ENCODE measurements around the gene HDAC4. TPM values are rescaled to one million over a fixed set of nuclear protein-coding genes. Genes with fewer than 3 reads are reported as not detected.

Gene HDAC4
- total and polyA plus RNA-seq, 3 donors from 2014 or later = 29.0 to 67.5 (median 58.7) TPM

GRCh38 chr2:239006622-239007285 lies 394.1 kb downstream of the HDAC4 start:
- Histone ChIP-seq H3K9me3 (no peaks in the 10 kb centered on the region), H3K27me3 (no peaks in the 10 kb centered on the region), H3K4me1 (peaks cover 9% of the 10 kb centered on the region), H3K36me3 (ENCODE audit: low read depth, missing control alignments) (no peaks in the 10 kb centered on the region), H3K4me3 (no peak overlapping the region), H3K27ac (no peak overlapping the region)
- WGBS, 2 donors = 91 to 95% methylated on average over 10 of the region's 10 CpGs
- TF ChIP-seq POLR2A (IDR thresholded peaks at IDR 0.05) = no peak
- TF ChIP-seq, protein P1, sequence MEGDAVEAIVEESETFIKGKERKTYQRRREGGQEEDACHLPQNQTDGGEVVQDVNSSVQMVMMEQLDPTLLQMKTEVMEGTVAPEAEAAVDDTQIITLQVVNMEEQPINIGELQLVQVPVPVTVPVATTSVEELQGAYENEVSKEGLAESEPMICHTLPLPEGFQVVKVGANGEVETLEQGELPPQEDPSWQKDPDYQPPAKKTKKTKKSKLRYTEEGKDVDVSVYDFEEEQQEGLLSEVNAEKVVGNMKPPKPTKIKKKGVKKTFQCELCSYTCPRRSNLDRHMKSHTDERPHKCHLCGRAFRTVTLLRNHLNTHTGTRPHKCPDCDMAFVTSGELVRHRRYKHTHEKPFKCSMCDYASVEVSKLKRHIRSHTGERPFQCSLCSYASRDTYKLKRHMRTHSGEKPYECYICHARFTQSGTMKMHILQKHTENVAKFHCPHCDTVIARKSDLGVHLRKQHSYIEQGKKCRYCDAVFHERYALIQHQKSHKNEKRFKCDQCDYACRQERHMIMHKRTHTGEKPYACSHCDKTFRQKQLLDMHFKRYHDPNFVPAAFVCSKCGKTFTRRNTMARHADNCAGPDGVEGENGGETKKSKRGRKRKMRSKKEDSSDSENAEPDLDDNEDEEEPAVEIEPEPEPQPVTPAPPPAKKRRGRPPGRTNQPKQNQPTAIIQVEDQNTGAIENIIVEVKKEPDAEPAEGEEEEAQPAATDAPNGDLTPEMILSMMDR (IDR thresholded peaks at IDR 0.05) = no peak
- intact Hi-C loops (cut with DNase I; ENCODE audit: low total_unique reads) = no loop called here
- no peak for DNase-seq

- WGBS, 2 donors = 81 to 89% methylated on average over 4 of the region's 4 CpGs
- no peak for DNase-seq
- TF ChIP-seq POLR2A (IDR thresholded peaks at IDR 0.05) = no peak
- TF ChIP-seq, protein P1 (IDR thresholded peaks at IDR 0.05) = no peak
- H3K27me3 ChIP-seq = no peaks in the 10 kb centered on the region
- intact Hi-C loops (cut with DNase I; ENCODE audit: low total_unique reads) = no loop called here
- H3K4me1 ChIP-seq = peaks cover 9% of the 10 kb centered on the region
- H3K4me3 ChIP-seq = no peak overlapping the region
- no peaks in the 10 kb centered on the region for H3K9me3 ChIP-seq
- H3K27ac ChIP-seq = no peak overlapping the region
- H3K36me3 ChIP-seq (ENCODE audit: low read depth, missing control alignments) = no peaks in the 10 kb centered on the region
These were observed 395.2 kb downstream of the HDAC4 start for GRCh38 chr2:239005586-239005985.

DNA sequence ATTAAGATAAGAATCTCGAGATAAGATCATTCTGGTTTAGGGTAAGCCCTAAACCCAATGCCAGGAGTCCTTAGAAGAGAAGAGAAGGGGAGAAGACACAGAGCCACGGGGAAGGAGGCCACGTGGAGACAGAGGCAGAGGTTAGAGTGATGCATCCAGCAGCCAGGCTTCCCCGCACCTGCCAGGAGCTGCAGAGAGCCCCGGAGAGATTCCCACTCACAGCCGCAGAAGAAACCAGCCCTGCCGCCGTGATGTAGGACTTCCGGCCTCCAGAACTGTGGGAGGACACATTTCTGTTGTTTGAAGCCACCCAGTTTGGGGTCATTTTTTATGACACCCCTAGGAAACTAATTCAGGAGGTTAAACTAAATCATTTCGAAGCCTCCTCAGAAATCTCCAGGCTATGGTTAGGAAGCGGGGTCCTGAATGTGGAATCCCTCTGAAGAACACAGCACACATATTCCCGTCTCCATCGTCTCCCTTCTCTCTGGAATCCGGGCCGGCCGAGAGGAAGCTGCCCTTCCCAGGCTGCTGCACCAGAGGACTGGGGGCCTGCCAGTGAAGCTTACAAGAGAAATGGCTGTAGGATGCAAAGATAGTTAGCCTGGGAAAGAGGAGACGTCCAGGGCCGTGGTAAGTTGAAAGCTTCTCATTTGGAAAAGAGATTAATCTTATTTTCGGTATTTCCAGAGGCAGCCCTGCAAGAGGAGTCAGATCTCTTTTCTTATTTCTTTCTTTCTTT lies 396.4 kb downstream of the HDAC4 start:
- no peak for TF ChIP-seq POLR2A (IDR thresholded peaks at IDR 0.05)
- TF ChIP-seq, protein P1 (IDR thresholded peaks at IDR 0.05) = no peak
- Histone ChIP-seq H3K36me3 (ENCODE audit: low read depth, missing control alignments) (no peaks in the 10 kb centered on the region), H3K4me1 (peaks cover 9% of the 10 kb centered on the region), H3K9me3 (no peaks in the 10 kb centered on the region), H3K4me3 (no peak overlapping the region), H3K27ac (no peak overlapping the region), H3K27me3 (no peaks in the 10 kb centered on the region)
- 66% methylated on average over 19 of the region's 19 CpGs for WGBS, 2 donors
- no peak for DNase-seq
- intact Hi-C loops (cut with DNase I; ENCODE audit: low total_unique reads) = no loop called here

- H3K4me3 ChIP-seq = no peak overlapping the region
- no peaks in the 10 kb centered on the region for H3K9me3 ChIP-seq
- DNase-seq = no peak
- no peaks in the 10 kb centered on the region for H3K36me3 ChIP-seq (ENCODE audit: low read depth, missing control alignments)
- no peaks in the 10 kb centered on the region for H3K27me3 ChIP-seq
- 71 to 82% methylated on average over 25 of the region's 25 CpGs for WGBS, 2 donors
- H3K27ac ChIP-seq = peak overlapping the region; percentile 59 to 83
- intact Hi-C loops (cut with DNase I; ENCODE audit: low total_unique reads) = no loop called here
- H3K4me1 ChIP-seq = peaks cover 16% of the 10 kb centered on the region
- TF ChIP-seq, protein P1 (IDR thresholded peaks at IDR 0.05) = no peak
- TF ChIP-seq POLR2A (IDR thresholded peaks at IDR 0.05) = no peak
These were observed 397.1 kb downstream of the HDAC4 start for GRCh38 chr2:239003624-239004273.

Data from testis (tissue), 3 donors.